ENCODE data around the gene ARHGEF12.

Gene ARHGEF12

GRCh38 chr11:120517801-120518291, 181.6 kb downstream of the ARHGEF12 start:
- H3K4me3 ChIP-seq (ENCODE audit: low read length): no peak overlapping the region

GRCh38 chr11:120518356-120518755, 182.1 kb downstream of the ARHGEF12 start:
- TF ChIP-seq ZNF274 (IDR thresholded peaks at IDR 0.05; ENCODE audit: low read depth, low read length): no peak

More at GRCh38 chr11:120517801-120518291, 181.6 kb downstream of the ARHGEF12 start:
- no peak for TF ChIP-seq ZNF274 (IDR thresholded peaks at IDR 0.05; ENCODE audit: low read depth, low read length)

GRCh38 chr11:120519474-120519873, 183.3 kb downstream of the ARHGEF12 start:
- H3K4me3 ChIP-seq (ENCODE audit: low read length): no peak overlapping the region

More at GRCh38 chr11:120518356-120518755, 182.1 kb downstream of the ARHGEF12 start:
- no peak overlapping the region for H3K4me3 ChIP-seq (ENCODE audit: low read length)

GRCh38 chr11:120520091-120520822, 184.0 kb downstream of the ARHGEF12 start:
- no peak for TF ChIP-seq ZNF274 (IDR thresholded peaks at IDR 0.05; ENCODE audit: low read depth, low read length)

More at GRCh38 chr11:120519474-120519873, 183.3 kb downstream of the ARHGEF12 start:
- no peak for TF ChIP-seq ZNF274 (IDR thresholded peaks at IDR 0.05; ENCODE audit: low read depth, low read length)

GRCh38 chr11:120521176-120521575, 185.0 kb downstream of the ARHGEF12 start:
- H3K4me3 ChIP-seq (ENCODE audit: low read length): no peak overlapping the region
- no peak for TF ChIP-seq ZNF274 (IDR thresholded peaks at IDR 0.05; ENCODE audit: low read depth, low read length)

More at GRCh38 chr11:120520091-120520822, 184.0 kb downstream of the ARHGEF12 start:
- no peak overlapping the region for H3K4me3 ChIP-seq (ENCODE audit: low read length)

GRCh38 chr11:120522021-120522420, 185.8 kb downstream of the ARHGEF12 start:
- H3K4me3 ChIP-seq (ENCODE audit: low read length): no peak overlapping the region
- TF ChIP-seq ZNF274 (IDR thresholded peaks at IDR 0.05; ENCODE audit: low read depth, low read length): no peak

- H3K4me3 ChIP-seq (ENCODE audit: low read length): no peak overlapping the region
- TF ChIP-seq ZNF274 (IDR thresholded peaks at IDR 0.05; ENCODE audit: low read depth, low read length): no peak
These were observed 186.5 kb downstream of the ARHGEF12 start for GRCh38 chr11:120522736-120523135.

- H3K4me3 ChIP-seq (ENCODE audit: low read length): no peak overlapping the region
- no peak for TF ChIP-seq ZNF274 (IDR thresholded peaks at IDR 0.05; ENCODE audit: low read depth, low read length)
These were observed 187.0 kb downstream of the ARHGEF12 start for GRCh38 chr11:120523196-120523595.

GRCh38 chr11:120524536-120525085, 188.4 kb downstream of the ARHGEF12 start:
- no peak overlapping the region for H3K4me3 ChIP-seq (ENCODE audit: low read length)
- TF ChIP-seq ZNF274 (IDR thresholded peaks at IDR 0.05; ENCODE audit: low read depth, low read length): no peak

- no peak overlapping the region for H3K4me3 ChIP-seq (ENCODE audit: low read length)
- no peak for TF ChIP-seq ZNF274 (IDR thresholded peaks at IDR 0.05; ENCODE audit: low read depth, low read length)
These were observed 189.3 kb downstream of the ARHGEF12 start for GRCh38 chr11:120525261-120526171.

GRCh38 chr11:120526241-120526640, 190.0 kb downstream of the ARHGEF12 start:
- no peak overlapping the region for H3K4me3 ChIP-seq (ENCODE audit: low read length)
- no peak for TF ChIP-seq ZNF274 (IDR thresholded peaks at IDR 0.05; ENCODE audit: low read depth, low read length)

- H3K4me3 ChIP-seq (ENCODE audit: low read length): no peak overlapping the region
- TF ChIP-seq ZNF274 (IDR thresholded peaks at IDR 0.05; ENCODE audit: low read depth, low read length): no peak
These were observed 191.0 kb downstream of the ARHGEF12 start for GRCh38 chr11:120527111-120527761.

GRCh38 chr11:120528749-120529148, 192.5 kb downstream of the ARHGEF12 start:
- TF ChIP-seq ZNF274 (IDR thresholded peaks at IDR 0.05; ENCODE audit: low read depth, low read length): no peak
- H3K4me3 ChIP-seq (ENCODE audit: low read length): no peak overlapping the region

- no peak for TF ChIP-seq ZNF274 (IDR thresholded peaks at IDR 0.05; ENCODE audit: low read depth, low read length)
- H3K4me3 ChIP-seq (ENCODE audit: low read length): no peak overlapping the region
These were observed 193.0 kb downstream of the ARHGEF12 start for GRCh38 chr11:120529214-120529613.

All from GM08714 (cell line).